GM12878 (cell line): ENCODE results near the gene TEFM. TPM values are rescaled to one million over a fixed set of nuclear protein-coding genes. Genes with fewer than 3 reads are reported as not detected.

ENCODE experiments used
- ATAC-seq: fragments of 200-7000 bp; cut with Tn5 transposase; 3 replicates; pipeline ENCODE4 v1.9.1; 2020; ENCODE audit warnings: mild to moderate bottlenecking, moderate library complexity
- BruUV-seq: library from RNA; stranded (reverse); fragments of 400-500 nt; replicated peaks from 2 replicates; lab custom pipeline; 2021; lab: Mats Ljungman, UMichigan
- CTCF ChIA-PET: fragments of 300-600 bp; sonication (Branson Sonifier 250); formaldehyde crosslinking; extraction: SDS; loops from one replicate; lab custom pipeline; 2021; ENCODE audit warnings: inconsistent platforms; lab: Yijun Ruan, JAX
- POLR2A ChIA-PET: fragments of 350-600 bp; formaldehyde crosslinking; extraction: SDS; loops from one replicate; lab custom pipeline; 2021; ENCODE audit warnings: inconsistent platforms; lab: Charles Lee
- RAD21 ChIA-PET: fragments of 300-600 bp; sonication (Branson Sonifier 250); formaldehyde crosslinking; loops from one replicate; lab custom pipeline; 2023; ENCODE audit warnings: antibody characterized with exemption; ENCODE audit not compliant: unreplicated experiment; lab: Charles Lee
- SMC1A ChIA-PET: fragments of 300-600 bp; sonication (Branson Sonifier 250); formaldehyde crosslinking; loops from one replicate; lab custom pipeline; 2023; ENCODE audit not compliant: unreplicated experiment, uncharacterized antibody; lab: Charles Lee
- DNase-seq: peaks from one replicate; pipeline ENCODE4 v3.0.0-alpha.2; 2011; ENCODE audit warnings: low read depth, low spot score
- FAIRE-seq: peaks from 3 replicates; lab custom pipeline; 2011; peaks lifted over from hg19 to GRCh38; lab: Jason Lieb, UNC
- H2AFZ ChIP-seq: 2 replicates; pipeline ENCODE4 v1.6.0; 2011; ENCODE audit warnings: low read depth, low read length, control low read depth; ENCODE audit not compliant: control insufficient read depth
- H3K27ac ChIP-seq: 2 replicates; pipeline ENCODE4 v1.5.1; 2011; ENCODE audit warnings: control low read depth; ENCODE audit not compliant: control insufficient read depth, insufficient read depth
- H3K27me3 ChIP-seq, 2 experiments: replicated peaks in 1 of 2; 2 replicates each; pipeline versions ENCODE4 v1.6.0 to v1.6.1; 2011; ENCODE audit warnings: low read length in 1 of 2; ENCODE audit not compliant: control insufficient read depth in 2 of 2, insufficient read depth in 2 of 2
- H3K36me3 ChIP-seq, 2 experiments: 2 replicates each; pipeline ENCODE4 v1.5.1; 2011; ENCODE audit warnings: low read length in 1 of 2; ENCODE audit not compliant: control insufficient read depth in 2 of 2, insufficient read depth in 2 of 2
- H3K4me1 ChIP-seq: 2 replicates; pipeline ENCODE4 v1.6.1; 2011; ENCODE audit warnings: mild to moderate bottlenecking, low read length, moderate library complexity, mixed read lengths; ENCODE audit not compliant: control insufficient read depth, insufficient read depth
- H3K4me2 ChIP-seq: 2 replicates; pipeline ENCODE4 v1.6.0; 2011; ENCODE audit warnings: control low read depth; ENCODE audit not compliant: control insufficient read depth, insufficient read depth
- H3K4me3 ChIP-seq: fragments of 200-600 bp; sonication (generic); 2 replicates; pipeline ENCODE4 v1.5.1; 2016
- H3K79me2 ChIP-seq: 2 replicates; pipeline ENCODE4 v1.6.0; 2011; ENCODE audit warnings: low read length; ENCODE audit not compliant: control insufficient read depth, insufficient read depth
- H3K9ac ChIP-seq: 2 replicates; pipeline ENCODE4 v1.8.0; 2011; ENCODE audit warnings: low read length, control low read depth, mixed read lengths; ENCODE audit not compliant: control insufficient read depth, insufficient read depth
- H3K9me3 ChIP-seq: replicated peaks from 3 replicates; pipeline ENCODE4 v1.5.1; 2011; ENCODE audit warnings: mild to moderate bottlenecking, low read length; ENCODE audit not compliant: control insufficient read depth, insufficient read depth
- H4K20me1 ChIP-seq: 2 replicates; pipeline ENCODE4 v1.6.0; 2011; ENCODE audit not compliant: control insufficient read depth, insufficient read depth
- CBX3 ChIP-seq: fragments of 200-600 bp; sonication (generic); IDR thresholded peaks from 2 replicates; pipeline ENCODE4 v1.6.1; 2016; ENCODE audit warnings: low read depth, borderline replicate concordance
- MAX ChIP-seq: IDR thresholded peaks from 2 replicates; pipeline ENCODE4 v1.6.1; 2012; ENCODE audit warnings: low read depth, low read length, improper control_type of control experiment
- RAD21 ChIP-seq: IDR thresholded peaks from 2 replicates; pipeline ENCODE4 v1.6.1; 2011; ENCODE audit warnings: mild to moderate bottlenecking, low read depth, low read length, moderate library complexity; ENCODE audit not compliant: insufficient read depth
- SIX5 ChIP-seq: IDR thresholded peaks from 2 replicates; pipeline ENCODE4 v1.6.1; 2011; ENCODE audit warnings: mild to moderate bottlenecking, low read depth, low read length, moderate library complexity; ENCODE audit not compliant: severe bottlenecking
- SMAD1 ChIP-seq: fragments of 450-650 bp; IDR thresholded peaks from 2 replicates; pipeline ENCODE4 v1.6.1; 2018; ENCODE audit warnings: mild to moderate bottlenecking, low read depth; ENCODE audit not compliant: partially characterized antibody
- SPI1 ChIP-seq: IDR thresholded peaks from 2 replicates; pipeline ENCODE4 v1.6.1; 2011; ENCODE audit warnings: low read depth, mild to moderate bottlenecking, low read length, moderate library complexity, borderline replicate concordance; ENCODE audit not compliant: insufficient read depth
- WGBS: methylation state at CpG from one replicate; pipeline ENCODE4 v1.1.6; 2016; ENCODE audit warnings: low lambda C conversion rate; ENCODE audit not compliant: insufficient replicate concordance, insufficient coverage; ENCODE audit errors: missing lambda C conversion rate; 5-methylcytosine and 5-hydroxymethylcytosine counted together
- in situ Hi-C: fragments of 300-500 bp; cut with MboI; formaldehyde crosslinking; loops from 9 replicates; pipeline ENCODE4 v1.14.3; 2018; ENCODE audit warnings: mixed read lengths
- intact Hi-C: fragments of 100-400 bp; cut with micrococcal nuclease; formaldehyde crosslinking; loops from one replicate; pipeline ENCODE4 v1.14.2; 2022; ENCODE audit not compliant: unreplicated experiment
- polyA plus RNA-seq, 11 experiments: library from polyadenylated mRNA; depleted of rRNA in 4 of 11; unstranded in 6 of 11; stranded (reverse) in 5 of 11; fragments of >200 nt; fragmentation: Nextera tagmentation in 4 of 11; fragmentation: Illumina TruSeq in 1 of 11; extraction: Ambion mirVana in 4 of 11; extraction: Trizol in 1 of 11; gene quantifications; 1 replicate in 1 of 11; 2 replicates in 10 of 11; pipeline versions ENCODE4 v1.2.1 to v1.2.3, GENCODE V29; 2011 to 2016; ENCODE audit warnings: inconsistent platforms in 2 of 11, missing spikeins in 2 of 11, low read depth in 1 of 11
- total RNA-seq, 4 experiments: library from RNA; depleted of rRNA in 3 of 4; stranded (reverse); fragments of >200 nt in 3 of 4; fragmentation: Illumina TruSeq in 1 of 4; extraction: Trizol in 1 of 4; gene quantifications; 2 replicates each; pipeline versions ENCODE4 v1.2.1 to v1.2.3, GENCODE V29; 2013 to 2021

The TEFM gene
- total and polyA plus RNA-seq, 10 of the 15 experiments (the other 5 are each of a cell fraction or from before 2014, with no cell fraction given): 11.5 to 57.1 (median 28.6) TPM

GRCh38 chr17:30908717-30909420 is 2.8 kb upstream of the TEFM start:
- H3K9ac ChIP-seq: no peak overlapping the region
- no peaks in the 10 kb centered on the region for H3K36me3 ChIP-seq
- no peaks in the 10 kb centered on the region for H3K9me3 ChIP-seq
- H3K4me2 ChIP-seq: peak overlapping the region; percentile 36
- no peaks in the 10 kb centered on the region for H3K27me3 ChIP-seq
- ATAC-seq: no peak
- H2AFZ ChIP-seq: no peak overlapping the region
- RAD21 ChIA-PET: interaction anchor here (0.6 kb wide), 1 partner anchor 60 kb away, joined by 3 read pairs; no protein-coding TSS in a partner anchor
- in situ Hi-C loops (no loop called here), intact Hi-C loops (loop anchor here (10.0 kb wide), 1 partner anchor 166 kb away; no protein-coding TSS in a partner anchor)
- no peaks in the 10 kb centered on the region for H4K20me1 ChIP-seq
- CTCF ChIA-PET: no interaction called here
- peak; percentile 75 for TF ChIP-seq SPI1
- TF ChIP-seq RAD21: no peak
- no peak for TF ChIP-seq SIX5
- no peak for TF ChIP-seq MAX
- no peak for TF ChIP-seq SMAD1
- no peak for TF ChIP-seq CBX3
- SMC1A ChIA-PET: interaction anchor here (0.9 to 1.5 kb wide), 2 partner anchors 46 to 59 kb away, joined by 3 read pairs; no protein-coding TSS in a partner anchor
- peaks cover 10% of the 10 kb centered on the region for H3K4me1 ChIP-seq
- H3K4me3 ChIP-seq: no peak overlapping the region
- 64% methylated on average over 3 of the region's 3 CpGs for WGBS
- DNase-seq: no peak
- peaks cover 18% of the 10 kb centered on the region for H3K79me2 ChIP-seq
- BruUV-seq: no TSS peak
- no peak overlapping the region for H3K27ac ChIP-seq
- peak; percentile 62 for FAIRE-seq
- POLR2A ChIA-PET: interaction anchor here (0.6 kb wide), 1 partner anchor 24 kb away, joined by 3 read pairs; no protein-coding TSS in a partner anchor
